Measurements from ENCODE around the gene INTS11. TPM values are rescaled to one million over a fixed set of nuclear protein-coding genes. Genes with fewer than 3 reads are reported as not detected.
"Not testable (repeated sequence)": the region's sequence is repeated elsewhere in the genome, so short reads cannot be mapped to it uniquely, and the experiment has no call there.

The INTS11 gene
- total RNA-seq = 27.1 TPM

DNA sequence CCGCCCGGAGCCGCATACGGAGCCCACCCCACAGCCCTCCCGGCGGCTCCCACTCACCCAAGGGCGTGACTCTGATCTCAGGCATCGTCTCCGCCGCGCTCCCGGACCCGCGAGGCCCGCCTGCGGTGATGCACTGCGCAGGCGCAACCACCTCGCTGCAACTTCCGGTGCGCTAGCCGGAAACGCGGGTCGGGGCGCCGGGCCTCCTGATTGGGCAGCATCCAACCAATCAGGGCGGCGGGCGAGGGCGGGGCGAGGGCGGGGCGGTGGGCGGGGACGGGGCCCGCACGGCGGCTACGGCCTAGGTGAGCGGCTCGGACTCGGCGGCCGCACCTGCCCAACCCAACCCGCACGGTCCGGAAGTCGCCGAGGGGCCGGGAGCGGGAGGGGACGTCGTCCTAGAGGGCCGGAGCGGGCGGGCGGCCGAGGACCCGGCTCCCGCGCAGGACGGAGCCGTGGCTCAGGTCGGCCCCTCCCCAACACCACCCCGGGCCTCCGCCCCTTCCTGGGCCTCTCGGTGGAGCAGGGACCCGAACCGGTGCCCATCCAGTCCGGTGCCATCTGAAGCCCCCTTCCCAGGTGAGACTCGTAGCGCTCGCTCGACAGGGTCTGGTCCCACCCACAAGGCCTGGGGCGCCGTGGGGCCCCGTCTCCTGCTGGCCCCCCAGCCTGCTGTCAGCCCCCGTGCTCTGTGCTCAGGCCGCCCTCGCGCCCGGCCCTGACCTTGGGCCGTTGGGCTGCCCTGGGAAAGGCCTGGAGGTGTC is at the start of gene INTS11, which contains the start of gene CPTP:
Gene INTS11 (minus strand): TSS at position 137 of the 764 bp plus-strand sequence. CDS start 52 bp downstream, at position 85.
Gene CPTP (plus strand): TSS at position 279 of the 764 bp plus-strand sequence. CDS start 2,109 bp downstream, outside the sequence.
- no peaks in the 10 kb centered on the region for H3K9me3 ChIP-seq (ENCODE audit: control insufficient read depth in 3 of 3, low read length in 3 of 3)
- peaks cover 62 to 72% (median 62%) of the 10 kb centered on the region in 3 donors for H3K4me1 ChIP-seq (ENCODE audit: control insufficient read depth in 3 of 3, insufficient read depth in 3 of 3, low read length in 3 of 3)
- H3K9ac ChIP-seq (ENCODE audit: low read depth in 1 of 3, low read length in 3 of 3) = peak within 1 kb of the TSS; percentile 83 to 96 (median 92)
- peaks cover 11 to 38% (median 14%) of the 10 kb centered on the region in 3 donors for H3K36me3 ChIP-seq (ENCODE audit: control insufficient read depth in 3 of 3, insufficient read depth in 3 of 3, low read length in 3 of 3)
- peak within 1 kb of the TSS; percentile 83 for H3K27ac ChIP-seq (ENCODE audit: low read depth, low read length)
- peak within 1 kb of the TSS; percentile 75 to 90 (median 87) for H3K4me3 ChIP-seq (ENCODE audit: low read length in 3 of 3)
- H3K27me3 ChIP-seq (ENCODE audit: control insufficient read depth in 3 of 3, insufficient read depth in 3 of 3, low read length in 3 of 3) = peaks cover 0 to under 1% (median 0%) of the 10 kb centered on the region in 3 donors

DNA sequence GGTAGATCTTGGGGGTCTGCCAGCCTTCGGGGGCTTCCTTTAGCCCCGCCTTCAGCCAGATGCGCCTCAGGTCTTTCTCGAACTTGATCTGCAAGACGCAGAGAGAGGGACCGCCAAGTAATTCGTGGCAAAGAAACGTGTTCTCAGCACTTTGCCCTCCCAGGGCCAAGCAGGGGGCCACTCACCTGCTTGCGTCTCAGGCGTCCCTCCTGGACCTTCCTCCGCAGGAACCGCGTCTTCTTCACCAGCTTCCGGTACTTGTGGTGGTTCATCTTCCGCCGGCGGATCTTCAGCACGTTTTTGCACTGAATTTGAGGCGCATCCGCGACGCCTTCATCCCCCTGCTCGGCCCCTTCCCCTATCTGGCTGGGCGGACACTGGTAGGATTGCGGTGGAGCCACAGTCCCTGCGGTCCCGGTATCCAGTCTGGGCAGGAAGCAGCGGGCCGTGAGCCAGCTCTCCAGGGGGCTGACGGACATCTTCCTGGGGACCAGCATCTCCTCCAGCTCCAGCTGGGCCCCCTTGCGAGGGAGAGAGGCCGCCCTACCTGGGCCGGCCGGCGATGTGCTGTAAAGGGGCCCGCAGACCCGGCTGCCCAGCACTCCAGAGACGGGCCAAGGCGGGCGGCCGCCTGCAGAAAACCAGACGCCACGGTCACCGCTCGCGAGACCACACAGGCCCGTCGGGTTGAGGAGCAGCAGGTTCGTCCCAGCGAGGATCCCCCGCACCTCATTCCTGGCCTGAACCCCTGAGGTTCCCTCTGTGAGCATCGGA is 49.5 kb upstream of the INTS11 start:
- Histone ChIP-seq H3K27me3 (ENCODE audit: control insufficient read depth in 3 of 3, insufficient read depth in 3 of 3, low read length in 3 of 3) (no peaks in the 10 kb centered on the region), H3K4me3 (ENCODE audit: low read length in 3 of 3) (peak overlapping the region; percentile 88 to 93 (median 90)), H3K27ac (ENCODE audit: low read depth, low read length) (peak overlapping the region; percentile 95), H3K4me1 (ENCODE audit: control insufficient read depth in 3 of 3, insufficient read depth in 3 of 3, low read length in 3 of 3) (peaks cover 32 to 49% (median 42%) of the 10 kb centered on the region in 3 donors), H3K36me3 (ENCODE audit: control insufficient read depth in 3 of 3, insufficient read depth in 3 of 3, low read length in 3 of 3) (peaks cover 11 to 16% (median 13%) of the 10 kb centered on the region in 3 donors), H3K9me3 (ENCODE audit: control insufficient read depth in 3 of 3, low read length in 3 of 3) (no peaks in the 10 kb centered on the region), H3K9ac (ENCODE audit: low read depth in 1 of 3, low read length in 3 of 3) (peak overlapping the region; percentile 92 to 99 (median 98))

DNA sequence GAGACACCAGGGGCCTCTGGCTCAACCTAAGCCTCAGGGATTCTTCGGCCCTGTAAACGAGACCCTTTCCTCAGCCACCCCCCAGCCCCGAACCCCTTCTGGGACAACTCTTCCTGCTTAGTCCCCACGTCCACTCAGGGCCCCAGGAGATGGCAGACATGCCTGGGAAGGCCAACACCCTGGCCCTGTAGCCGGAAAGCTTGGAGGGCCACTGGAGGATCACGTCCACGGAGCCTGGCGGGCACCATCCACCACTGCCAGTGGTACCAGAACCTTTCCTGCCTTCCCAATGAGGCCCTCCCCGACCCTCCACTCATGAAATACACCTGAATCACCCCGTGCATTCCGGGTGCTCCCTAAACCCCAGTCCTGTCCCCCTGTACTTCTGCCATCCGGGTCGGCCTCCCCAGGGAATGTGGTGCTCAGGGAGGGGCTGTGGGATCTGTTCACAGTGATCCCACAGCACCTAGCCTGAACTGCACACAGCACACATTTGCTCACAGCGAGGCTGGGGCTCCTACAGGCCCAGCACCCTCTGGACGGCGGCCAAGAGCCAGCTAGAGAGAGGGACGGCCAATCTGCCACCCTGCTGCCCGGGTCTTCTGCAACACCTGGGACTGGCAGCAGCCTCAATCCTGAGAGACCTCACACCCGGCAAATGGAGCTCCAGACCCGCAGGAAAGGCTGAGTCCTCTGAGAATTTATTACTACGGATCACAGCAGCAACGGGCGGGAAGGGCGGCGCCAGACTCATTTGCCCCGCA is 48.8 kb upstream of the INTS11 start:
- no peak overlapping the region for H3K9ac ChIP-seq (ENCODE audit: low read depth in 1 of 3, low read length in 3 of 3)
- H3K4me1 ChIP-seq (ENCODE audit: control insufficient read depth in 3 of 3, insufficient read depth in 3 of 3, low read length in 3 of 3) = peaks cover 32 to 49% (median 42%) of the 10 kb centered on the region in 3 donors
- no peaks in the 10 kb centered on the region for H3K9me3 ChIP-seq (ENCODE audit: control insufficient read depth in 3 of 3, low read length in 3 of 3)
- H3K4me3 ChIP-seq (ENCODE audit: low read length in 3 of 3) = peak overlapping the region in 1 of 3 donors; percentile 90
- H3K27me3 ChIP-seq (ENCODE audit: control insufficient read depth in 3 of 3, insufficient read depth in 3 of 3, low read length in 3 of 3) = no peaks in the 10 kb centered on the region
- H3K36me3 ChIP-seq (ENCODE audit: control insufficient read depth in 3 of 3, insufficient read depth in 3 of 3, low read length in 3 of 3) = peaks cover 11 to 16% (median 13%) of the 10 kb centered on the region in 3 donors
- H3K27ac ChIP-seq (ENCODE audit: low read depth, low read length) = no peak overlapping the region

DNA sequence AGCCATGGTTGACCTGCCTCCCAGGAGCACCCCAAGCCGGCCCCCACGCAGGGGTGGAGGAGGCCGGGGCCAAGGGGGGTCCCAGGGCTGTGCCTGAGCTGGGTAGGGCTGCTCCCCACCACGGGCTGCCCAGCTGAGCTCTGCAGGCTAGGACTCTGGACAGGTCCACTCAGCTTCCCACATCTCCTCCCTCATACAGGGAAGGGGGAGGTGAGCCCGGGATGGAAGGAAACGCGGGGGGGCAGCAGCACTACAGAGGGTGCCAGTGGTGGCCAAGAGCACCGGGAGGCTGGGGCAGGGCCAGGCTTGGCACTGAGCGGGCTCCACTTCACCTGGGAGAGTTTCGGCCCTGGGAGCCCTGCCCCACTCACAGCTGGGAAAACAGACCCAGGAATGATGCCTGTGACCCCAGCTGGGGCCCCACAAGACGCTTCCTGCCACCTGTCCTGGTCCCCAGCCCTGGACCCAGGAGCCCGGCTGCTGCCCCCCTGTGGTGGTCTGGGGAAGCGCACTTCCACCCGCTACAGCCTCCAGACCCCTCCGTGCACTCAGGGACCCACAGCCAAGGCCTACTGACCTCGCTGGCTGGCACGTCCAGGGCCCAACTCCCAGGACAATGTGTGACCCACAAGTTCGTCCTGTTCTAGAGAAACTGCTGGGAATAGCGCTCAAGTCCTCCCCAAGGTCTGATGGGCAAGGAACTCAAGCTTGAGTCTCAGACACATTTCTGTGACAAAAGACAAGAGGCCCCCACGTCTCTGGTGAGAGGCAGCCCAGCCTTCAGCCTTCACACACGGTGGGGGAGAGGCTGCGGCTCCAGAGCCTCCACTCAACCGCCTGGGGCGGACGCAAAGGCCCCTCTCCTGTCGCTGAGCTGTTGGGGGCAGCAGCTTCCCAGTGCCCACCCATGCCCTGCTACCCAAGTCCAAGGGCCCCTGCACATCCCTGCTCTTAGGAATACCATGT is 47.6 kb upstream of the INTS11 start:
- Histone ChIP-seq H3K36me3 (ENCODE audit: control insufficient read depth in 3 of 3, insufficient read depth in 3 of 3, low read length in 3 of 3) (peaks cover 11 to 16% (median 13%) of the 10 kb centered on the region in 3 donors), H3K27ac (ENCODE audit: low read depth, low read length) (no peak overlapping the region), H3K4me3 (ENCODE audit: low read length in 3 of 3) (peak overlapping the region in 1 of 3 donors; percentile 35), H3K4me1 (ENCODE audit: control insufficient read depth in 3 of 3, insufficient read depth in 3 of 3, low read length in 3 of 3) (peaks cover 32 to 48% (median 42%) of the 10 kb centered on the region in 3 donors), H3K9me3 (ENCODE audit: control insufficient read depth in 3 of 3, low read length in 3 of 3) (no peaks in the 10 kb centered on the region), H3K9ac (ENCODE audit: low read depth in 1 of 3, low read length in 3 of 3) (peak overlapping the region in 2 of 3 donors; percentile 2 to 60), H3K27me3 (ENCODE audit: control insufficient read depth in 3 of 3, insufficient read depth in 3 of 3, low read length in 3 of 3) (no peaks in the 10 kb centered on the region)

DNA sequence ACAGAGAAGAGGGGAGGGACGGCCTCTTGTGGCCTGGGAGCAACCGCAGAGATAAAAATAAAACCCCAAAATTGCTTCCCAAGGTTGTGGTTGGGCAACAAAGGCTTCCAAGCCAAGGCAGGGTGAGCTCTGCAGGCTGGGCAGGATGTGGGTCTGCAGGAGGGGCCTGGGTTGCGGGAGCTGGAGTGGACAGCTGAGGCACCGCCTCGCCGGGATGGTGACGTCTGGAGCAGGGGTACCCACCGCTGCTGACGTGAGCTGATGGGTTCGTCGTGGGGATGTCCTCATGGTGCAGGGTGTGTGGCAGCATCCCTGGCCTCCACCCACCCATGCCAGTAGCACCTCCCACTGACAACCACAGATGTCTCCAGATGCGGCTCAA is 46.9 kb upstream of the INTS11 start:
- Histone ChIP-seq H3K4me1 (ENCODE audit: control insufficient read depth in 3 of 3, insufficient read depth in 3 of 3, low read length in 3 of 3) (peaks cover 32 to 42% (median 38%) of the 10 kb centered on the region in 3 donors), H3K27me3 (ENCODE audit: control insufficient read depth in 3 of 3, insufficient read depth in 3 of 3, low read length in 3 of 3) (no peaks in the 10 kb centered on the region), H3K36me3 (ENCODE audit: control insufficient read depth in 3 of 3, insufficient read depth in 3 of 3, low read length in 3 of 3) (peaks cover 11 to 16% (median 13%) of the 10 kb centered on the region in 3 donors), H3K9ac (ENCODE audit: low read depth in 1 of 3, low read length in 3 of 3) (no peak overlapping the region), H3K9me3 (ENCODE audit: control insufficient read depth in 3 of 3, low read length in 3 of 3) (no peaks in the 10 kb centered on the region), H3K27ac (ENCODE audit: low read depth, low read length) (no peak overlapping the region), H3K4me3 (ENCODE audit: low read length in 3 of 3) (no peak overlapping the region)

DNA sequence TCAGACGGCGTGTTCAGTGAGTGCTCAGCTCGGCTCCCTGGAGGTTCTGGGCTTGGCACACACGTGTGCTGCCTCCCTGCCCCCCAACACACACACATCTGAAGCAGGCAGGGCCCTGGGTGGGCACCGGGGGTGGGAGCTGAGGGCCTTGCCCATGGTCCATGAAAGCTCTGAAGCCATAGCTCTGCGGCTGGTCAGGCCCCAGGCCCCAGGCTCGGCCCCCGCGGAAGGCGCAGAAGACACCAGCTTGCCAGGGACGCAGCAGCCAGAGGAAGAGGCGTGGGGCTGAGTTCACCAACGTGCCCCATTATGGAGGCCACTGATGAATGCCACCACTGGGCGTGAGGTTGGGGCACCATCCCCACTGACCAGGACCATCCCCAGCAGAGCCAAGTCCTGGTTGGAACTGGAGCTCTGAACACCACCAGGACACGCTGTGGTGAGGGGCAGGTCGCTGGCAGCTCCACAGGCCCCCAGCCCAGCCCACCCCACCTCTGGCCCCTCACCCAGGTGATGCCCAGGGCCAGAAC is 46.4 kb upstream of the INTS11 start:
- H3K4me3 ChIP-seq (ENCODE audit: low read length in 3 of 3) = no peak overlapping the region
- H3K9me3 ChIP-seq (ENCODE audit: control insufficient read depth in 3 of 3, low read length in 3 of 3) = no peaks in the 10 kb centered on the region
- peaks cover 11 to 16% (median 13%) of the 10 kb centered on the region in 3 donors for H3K36me3 ChIP-seq (ENCODE audit: control insufficient read depth in 3 of 3, insufficient read depth in 3 of 3, low read length in 3 of 3)
- H3K27ac ChIP-seq (ENCODE audit: low read depth, low read length) = no peak overlapping the region
- H3K9ac ChIP-seq (ENCODE audit: low read depth in 1 of 3, low read length in 3 of 3) = no peak overlapping the region
- no peaks in the 10 kb centered on the region for H3K27me3 ChIP-seq (ENCODE audit: control insufficient read depth in 3 of 3, insufficient read depth in 3 of 3, low read length in 3 of 3)
- peaks cover 28 to 37% (median 32%) of the 10 kb centered on the region in 3 donors for H3K4me1 ChIP-seq (ENCODE audit: control insufficient read depth in 3 of 3, insufficient read depth in 3 of 3, low read length in 3 of 3)

DNA sequence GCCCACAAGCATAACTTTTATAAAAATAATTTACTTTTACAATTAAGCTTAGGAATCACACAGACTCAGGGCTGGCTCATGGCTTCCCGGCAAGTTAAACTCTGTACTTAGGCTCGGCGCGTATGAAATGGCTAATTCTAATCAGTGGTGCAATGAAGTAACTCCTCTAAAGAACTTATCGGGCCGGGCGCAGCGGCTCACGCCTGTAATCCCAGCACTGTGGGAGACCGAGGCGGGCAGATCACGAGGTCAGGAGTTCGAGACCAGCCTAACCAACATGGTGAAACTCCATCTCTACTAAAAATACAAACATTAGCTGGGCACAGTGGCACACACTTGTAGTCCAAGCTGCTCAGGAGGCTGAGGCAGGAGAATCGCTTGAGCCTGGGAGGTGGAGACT is 45.6 kb upstream of the INTS11 start:
- Histone ChIP-seq H3K4me1 (ENCODE audit: control insufficient read depth in 3 of 3, insufficient read depth in 3 of 3, low read length in 3 of 3) (peaks cover 25 to 34% (median 31%) of the 10 kb centered on the region in 3 donors), H3K36me3 (ENCODE audit: control insufficient read depth in 3 of 3, insufficient read depth in 3 of 3, low read length in 3 of 3) (peaks cover 11 to 16% (median 13%) of the 10 kb centered on the region in 3 donors)
- not testable (repeated sequence) for H3K9me3 ChIP-seq (ENCODE audit: control insufficient read depth in 3 of 3, low read length in 3 of 3); H3K9ac ChIP-seq (ENCODE audit: low read depth in 1 of 3, low read length in 3 of 3); H3K4me3 ChIP-seq (ENCODE audit: low read length in 3 of 3); H3K27ac ChIP-seq (ENCODE audit: low read depth, low read length); H3K27me3 ChIP-seq (ENCODE audit: control insufficient read depth in 3 of 3, insufficient read depth in 3 of 3, low read length in 3 of 3)

DNA sequence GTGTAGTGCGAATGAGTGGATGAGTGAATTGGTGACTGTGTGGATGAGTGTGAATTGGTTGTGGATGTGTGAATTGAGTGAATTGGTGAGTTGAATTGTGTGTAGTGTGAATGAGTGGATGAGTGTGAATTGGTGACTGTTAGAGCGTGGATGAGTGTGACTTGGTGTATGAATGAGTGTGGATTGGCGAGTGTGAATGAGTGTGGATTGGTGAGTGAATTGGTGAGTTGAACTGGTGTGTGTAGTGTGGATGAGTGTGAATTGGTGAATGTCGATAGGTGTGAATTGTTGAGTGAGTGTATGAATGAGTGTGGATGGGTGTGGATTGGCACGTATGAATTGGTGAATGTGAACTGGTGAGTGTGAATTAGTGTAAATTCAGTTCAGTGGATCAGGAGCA is 42.9 kb upstream of the INTS11 start:
- Histone ChIP-seq H3K4me3 (ENCODE audit: low read length in 3 of 3) (no peak overlapping the region), H3K27me3 (ENCODE audit: control insufficient read depth in 3 of 3, insufficient read depth in 3 of 3, low read length in 3 of 3) (peaks cover 0 to under 1% (median 0%) of the 10 kb centered on the region in 3 donors), H3K9me3 (ENCODE audit: control insufficient read depth in 3 of 3, low read length in 3 of 3) (no peaks in the 10 kb centered on the region), H3K4me1 (ENCODE audit: control insufficient read depth in 3 of 3, insufficient read depth in 3 of 3, low read length in 3 of 3) (peaks cover 8 to 11% (median 11%) of the 10 kb centered on the region in 3 donors), H3K27ac (ENCODE audit: low read depth, low read length) (no peak overlapping the region), H3K9ac (ENCODE audit: low read depth in 1 of 3, low read length in 3 of 3) (no peak overlapping the region), H3K36me3 (ENCODE audit: control insufficient read depth in 3 of 3, insufficient read depth in 3 of 3, low read length in 3 of 3) (peaks cover 0 to 2% (median 1%) of the 10 kb centered on the region in 3 donors)

All from skeletal muscle tissue (tissue), 4 donors.